AG08395 (cell line): Measurements from ENCODE around the gene S100A14.
"Not testable (repeated sequence)": the region's sequence is repeated elsewhere in the genome, so short reads cannot be mapped to it uniquely, and the experiment has no call there.

ENCODE experiments used
- DNase-seq: peaks from one replicate; pipeline ENCODE4 v3.0.0; 2012; ENCODE audit warnings: mixed read lengths, low spot score

The S100A14 gene

DNA sequence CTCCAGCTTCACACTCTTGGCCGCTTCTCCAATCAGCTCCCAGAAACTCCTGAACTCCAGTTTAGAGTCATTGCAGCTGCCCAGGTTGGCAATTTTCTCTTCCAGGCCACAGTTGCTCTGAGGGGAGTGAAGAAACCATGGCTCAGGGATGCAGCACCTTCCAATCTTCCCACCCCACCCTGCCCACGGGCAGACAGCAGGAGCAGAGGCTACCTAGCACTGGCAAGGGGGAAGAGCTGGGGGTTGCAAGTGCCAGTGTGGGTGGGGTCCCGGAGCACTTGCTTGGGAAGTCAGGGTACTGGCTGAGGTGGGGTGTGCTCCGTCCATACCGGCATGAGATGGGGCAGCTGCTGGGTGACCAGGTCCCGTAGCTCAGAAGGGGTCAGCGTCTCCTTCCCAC is 1.2 kb downstream of the S100A14 start:
- no peak for DNase-seq

DNA sequence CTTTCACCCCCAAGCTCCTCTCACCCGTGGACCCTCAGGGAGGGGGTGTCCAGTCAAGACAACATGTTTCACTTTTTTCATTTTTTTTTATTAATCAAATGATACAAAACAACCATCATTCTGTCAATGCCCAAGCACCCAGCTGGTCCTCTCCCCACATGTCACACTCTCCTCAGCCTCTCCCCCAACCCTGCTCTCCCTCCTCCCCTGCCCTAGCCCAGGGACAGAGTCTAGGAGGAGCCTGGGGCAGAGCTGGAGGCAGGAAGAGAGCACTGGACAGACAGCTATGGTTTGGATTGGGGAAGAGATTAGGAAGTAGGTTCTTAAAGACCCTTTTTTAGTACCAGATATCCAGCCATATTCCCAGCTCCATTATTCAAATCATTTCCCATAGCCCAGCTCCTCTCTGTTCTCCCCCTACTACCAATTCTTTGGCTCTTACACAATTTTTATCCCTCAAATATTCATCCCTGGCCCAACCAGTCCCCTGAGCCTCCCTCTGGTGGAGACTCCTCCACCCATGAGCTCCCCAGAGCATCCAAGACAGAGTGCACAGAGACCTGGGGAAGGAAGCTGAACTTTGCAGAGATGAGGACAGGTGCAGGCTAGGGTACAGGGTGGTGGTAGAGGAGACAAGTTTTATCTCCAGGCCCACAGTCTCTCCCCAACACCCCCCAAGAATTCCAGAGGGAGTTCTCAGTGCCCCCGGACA is 1.8 kb downstream of the S100A14 start:
- DNase-seq: peak; percentile 30

DNA sequence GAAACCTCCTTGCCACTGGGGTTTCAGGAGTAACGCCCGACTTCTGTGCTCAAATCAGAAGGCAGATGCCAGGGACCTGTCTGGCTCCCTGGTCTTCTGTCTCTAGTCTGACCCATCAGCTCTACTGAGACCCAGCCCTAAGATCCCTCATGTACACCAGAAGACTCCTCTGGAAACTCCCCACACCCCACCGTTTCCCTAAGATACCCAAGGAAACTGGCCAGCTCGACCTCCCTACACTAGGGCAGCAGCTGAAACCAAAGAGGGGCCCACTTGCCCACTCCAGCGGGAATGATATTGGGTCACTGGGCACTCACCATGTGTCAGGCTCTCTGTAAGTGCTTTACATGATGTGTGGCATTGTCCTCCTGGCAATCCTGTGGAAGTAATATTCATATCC is 2.7 kb downstream of the S100A14 start:
- DNase-seq: no peak

DNA sequence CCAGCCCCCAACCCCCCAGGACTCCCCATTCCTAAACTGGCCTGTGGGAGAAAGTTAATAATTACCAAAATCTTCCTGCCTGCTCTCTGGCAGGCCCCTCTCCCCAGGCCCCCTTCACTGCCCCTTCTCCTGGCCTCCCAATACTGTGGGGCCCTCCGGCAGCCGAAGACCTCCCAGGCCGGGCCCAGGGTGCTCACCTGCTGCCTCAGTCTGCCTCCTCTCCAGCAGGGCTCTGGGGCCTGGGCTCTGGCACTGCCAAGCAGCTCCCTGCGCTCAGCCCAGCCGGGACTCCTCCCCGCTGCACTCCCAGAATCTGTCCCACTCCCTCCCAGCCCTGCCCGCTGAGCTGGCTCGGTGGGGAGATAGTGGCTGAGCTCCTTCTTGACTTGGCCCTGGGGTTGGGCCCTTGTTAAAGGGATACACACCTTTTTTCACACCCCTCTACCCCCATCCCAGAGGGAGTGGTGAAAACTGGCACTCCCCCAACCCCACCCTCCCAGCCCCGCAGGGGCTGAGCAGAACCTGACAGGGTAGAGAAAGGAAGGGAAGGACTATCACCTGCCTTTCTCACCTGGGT is 3.3 kb downstream of the S100A14 start, which contains the start of gene S100A16:
Gene S100A16, minus strand, starts transcription at position 383 of the 577 bp plus-strand sequence. CDS start 4,986 bp downstream, outside the sequence.
- peak; percentile 90 for DNase-seq

DNA sequence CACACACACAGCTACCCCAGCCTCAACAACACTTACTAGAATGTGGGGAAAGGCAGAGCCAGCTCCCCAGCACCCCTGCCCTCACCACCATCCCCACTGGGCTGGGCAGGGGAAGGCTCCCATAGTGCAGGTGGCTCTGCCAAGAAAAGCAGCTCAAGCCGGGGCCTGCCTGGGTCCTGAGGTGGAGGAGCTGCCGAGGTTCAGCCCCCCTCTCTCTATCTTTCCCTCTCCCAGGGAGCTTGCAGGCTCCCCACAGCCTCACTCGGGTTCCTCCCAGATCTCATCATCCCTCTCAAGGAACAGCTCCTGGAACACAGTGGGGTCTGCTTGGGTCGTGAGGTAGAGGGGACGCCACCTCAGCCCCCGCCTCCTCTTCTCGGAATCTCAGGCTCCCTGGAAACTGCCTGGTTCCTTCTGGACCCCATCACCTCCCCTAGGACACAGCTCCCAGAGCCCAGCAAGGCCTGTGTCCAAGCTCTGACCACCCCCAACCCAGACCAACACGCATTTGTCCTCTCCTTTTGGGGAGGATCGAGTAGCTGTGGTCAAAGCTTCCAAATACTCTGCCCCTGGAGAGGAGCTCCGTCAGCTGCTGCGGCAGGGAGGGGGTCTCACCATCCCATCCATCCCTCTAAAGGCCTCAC is 3.9 kb downstream of the S100A14 start:
- no peak for DNase-seq

DNA sequence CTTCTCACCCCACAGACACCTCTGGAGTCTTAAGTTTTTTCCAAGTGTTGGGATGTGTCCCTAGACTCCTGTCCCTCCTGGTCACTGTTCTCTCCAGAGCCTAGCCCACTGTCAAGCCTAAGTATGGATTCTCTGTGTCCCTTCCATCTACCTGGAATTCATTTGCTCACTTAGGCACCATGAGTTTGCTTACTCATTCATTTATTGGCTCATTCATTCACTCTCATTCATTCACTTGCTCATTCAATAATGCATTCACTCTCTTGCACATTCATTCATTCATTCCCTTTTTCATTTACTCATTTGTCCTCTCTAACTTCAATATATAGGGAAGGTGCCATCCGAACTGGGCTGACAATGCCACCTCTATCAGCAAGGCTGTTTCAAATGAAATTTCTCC is 4.8 kb downstream of the S100A14 start:
- DNase-seq: no peak

DNA sequence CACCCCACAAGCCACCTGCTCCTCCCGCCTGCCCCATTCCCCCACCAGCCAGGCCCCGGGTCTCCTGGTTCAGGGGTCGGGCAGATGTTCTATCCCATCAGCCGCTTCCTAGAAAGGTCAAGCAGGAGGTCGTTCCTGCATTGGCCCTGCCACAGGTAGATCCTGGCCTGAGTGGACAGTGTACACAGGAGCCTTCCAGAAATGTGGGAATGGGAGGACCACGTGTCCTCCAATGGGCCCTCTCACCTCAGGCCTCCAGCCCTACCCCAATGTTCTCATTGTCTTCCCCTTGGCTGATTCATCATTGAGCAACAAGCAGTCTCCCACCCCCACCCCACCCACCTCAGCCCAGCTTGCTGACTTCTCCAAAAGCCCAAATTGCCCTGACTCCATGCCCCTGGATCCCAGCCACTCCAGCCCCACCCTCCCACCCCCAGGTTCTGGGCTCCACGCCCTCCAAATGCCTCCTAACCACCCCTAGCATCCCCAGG is 5.3 kb downstream of the S100A14 start:
- DNase-seq: peak; percentile 36

DNA sequence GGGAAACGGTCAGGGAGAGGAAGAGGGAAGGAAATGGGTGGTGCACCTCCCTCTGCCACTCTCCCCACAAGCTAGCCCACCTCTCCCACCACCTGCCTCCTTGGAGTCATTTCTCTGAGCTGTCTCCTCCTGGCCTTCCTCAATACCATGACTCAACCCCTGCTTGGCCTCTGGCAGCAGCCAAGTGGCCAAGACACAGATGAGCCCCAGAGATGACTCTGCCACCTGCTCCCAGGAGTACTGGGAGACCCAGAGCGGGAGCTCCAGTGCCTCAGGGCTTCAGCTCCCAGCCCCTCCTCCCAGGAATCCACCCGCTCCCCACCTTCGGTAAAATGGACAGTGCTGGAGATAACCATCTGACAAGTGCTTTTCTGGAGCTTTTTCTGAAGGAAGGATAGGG is 5.8 kb downstream of the S100A14 start:
- DNase-seq: peak; percentile 28

DNA sequence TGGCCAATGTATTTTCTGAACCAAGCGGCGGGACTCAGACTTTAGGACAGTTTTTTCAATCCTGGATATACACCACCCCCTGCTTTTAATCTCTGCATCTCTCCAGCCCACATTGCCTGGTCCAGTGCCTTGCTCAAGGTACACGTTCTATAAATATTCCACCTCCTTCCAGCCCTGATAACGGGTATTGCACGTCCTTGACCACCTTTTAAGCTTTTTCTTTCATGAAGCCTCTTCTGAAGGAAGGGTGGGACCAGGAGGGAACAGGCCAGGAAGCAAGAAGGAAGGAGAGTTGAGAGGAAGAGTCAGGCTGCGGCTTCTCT is 6.6 kb downstream of the S100A14 start:
- DNase-seq: no peak

DNA sequence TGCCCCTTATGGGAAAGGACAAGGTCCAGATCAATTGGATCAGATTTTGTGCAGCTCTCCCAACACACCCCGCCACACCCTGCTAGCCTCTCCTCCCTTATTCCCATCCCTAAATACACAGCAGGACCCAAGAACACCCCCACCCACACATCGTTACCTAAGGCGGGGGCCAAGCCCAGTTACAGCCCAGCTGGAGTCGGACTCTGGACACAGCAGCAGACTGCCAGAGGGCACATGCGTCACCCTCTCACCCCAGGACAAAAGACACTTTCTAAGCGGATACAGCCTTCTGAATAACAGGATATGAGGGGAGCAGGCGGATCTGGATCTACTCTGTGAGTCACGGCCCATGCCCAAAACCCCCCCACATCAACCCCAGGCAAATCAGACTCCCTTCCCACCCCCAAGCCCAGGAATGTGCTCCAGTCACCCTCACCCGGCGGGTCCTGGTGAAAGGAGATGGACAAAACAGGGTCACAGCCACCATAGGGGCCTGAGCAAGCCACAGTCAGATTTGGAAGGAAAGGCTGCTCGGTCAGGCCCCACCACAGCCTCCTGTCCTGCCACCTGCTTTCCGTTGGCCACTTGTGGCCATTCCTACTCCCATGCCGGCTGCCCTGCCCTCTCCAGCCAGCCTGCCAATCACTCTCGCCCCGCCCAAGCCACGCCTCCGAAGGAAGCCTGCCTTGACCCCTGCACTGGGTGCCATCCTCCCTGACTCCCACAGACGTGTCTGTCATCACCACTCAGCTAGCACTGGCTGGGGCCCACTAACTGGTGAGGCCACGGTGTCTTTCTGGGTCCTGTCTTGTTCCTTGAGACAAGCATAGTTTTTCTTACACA is 7.2 kb downstream of the S100A14 start:
- peak; percentile 89 for DNase-seq

DNA sequence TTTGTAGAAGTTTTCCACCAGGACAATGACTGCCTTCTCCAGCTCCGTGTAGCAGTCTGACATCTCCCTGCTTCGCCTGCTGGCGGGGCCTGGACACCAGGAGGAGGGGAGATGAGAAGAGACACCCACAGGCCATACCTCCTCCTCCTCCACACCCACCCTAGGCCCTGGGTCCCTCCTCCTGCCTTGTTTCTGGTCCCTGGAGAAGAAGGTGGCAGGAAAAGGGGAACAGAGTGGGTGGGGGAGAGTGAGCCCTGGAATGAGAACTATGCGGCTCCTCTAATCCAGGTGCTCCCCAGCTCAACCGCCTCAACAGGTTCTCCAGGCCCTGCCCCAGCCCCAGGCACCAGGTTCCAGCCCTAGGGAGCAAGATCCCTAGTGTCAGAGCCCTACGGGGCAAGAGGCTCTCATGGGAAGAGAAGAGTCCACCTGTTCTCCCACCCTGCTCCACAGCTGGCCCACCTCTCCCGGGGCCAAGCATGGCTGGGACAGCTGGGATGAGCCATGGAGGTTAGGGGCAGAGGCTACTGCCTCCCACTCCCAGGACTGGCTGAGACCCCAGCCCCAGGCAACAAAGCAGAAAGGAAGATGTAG is 7.9 kb downstream of the S100A14 start:
- no peak for DNase-seq

DNA sequence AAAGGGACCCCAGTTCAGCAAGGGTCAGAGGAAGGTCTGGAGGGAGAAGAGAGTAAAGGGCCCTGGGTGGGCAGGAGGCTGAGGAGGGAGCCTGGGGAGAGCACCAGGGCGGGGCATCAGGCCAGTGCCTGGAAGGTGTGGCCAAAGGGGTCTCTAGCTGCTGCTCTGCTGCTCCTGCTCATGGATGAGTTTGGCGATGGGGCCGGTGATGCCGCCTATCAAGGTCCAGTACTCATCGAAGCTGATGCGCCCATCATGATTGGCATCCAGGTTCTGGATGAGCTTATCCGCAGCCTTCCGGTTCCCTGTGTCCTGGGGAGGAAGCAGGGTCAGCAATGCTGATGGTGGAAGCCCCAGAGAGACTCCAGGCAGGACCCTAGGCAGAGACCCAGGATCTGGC is 8.7 kb downstream of the S100A14 start:
- no peak for DNase-seq

DNA sequence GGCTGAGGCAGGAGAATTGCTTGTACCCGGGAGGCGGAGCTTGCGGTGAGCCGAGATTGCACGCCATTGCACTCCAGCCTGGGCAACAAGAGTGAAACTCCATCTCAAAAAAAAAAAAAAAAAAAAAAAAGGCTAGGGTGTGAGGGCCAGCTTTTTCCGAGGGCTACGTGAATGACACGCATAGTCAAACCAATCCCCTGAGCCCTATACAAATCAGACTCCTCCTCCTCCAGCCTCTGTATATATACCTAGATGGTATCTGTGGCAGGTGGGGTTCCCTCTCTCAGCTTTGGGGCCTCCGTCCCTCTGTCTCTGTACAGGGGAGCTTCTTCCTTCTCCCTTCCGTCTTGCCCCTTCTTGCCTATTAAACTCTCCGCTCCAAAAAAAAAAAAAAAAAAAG is 9.9 kb downstream of the S100A14 start:
- DNase-seq: no peak

DNA sequence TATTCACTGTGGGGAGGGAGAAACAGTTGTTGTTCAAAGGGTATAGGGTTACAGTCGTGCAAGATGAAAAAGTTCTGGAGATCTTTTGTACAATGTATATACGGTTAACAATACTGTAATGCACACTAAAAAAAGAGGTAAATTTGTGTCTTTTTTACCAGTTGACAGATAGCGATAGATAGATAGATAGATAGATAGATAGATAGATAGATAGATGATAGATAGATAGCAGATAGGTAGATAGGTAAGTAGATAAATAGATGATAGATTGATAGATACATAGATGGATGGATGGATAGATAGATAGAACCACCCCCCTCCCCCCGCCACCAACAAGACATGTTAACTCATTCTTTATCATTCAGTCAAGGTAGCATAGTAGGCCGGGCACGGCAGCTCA is 13.4 kb downstream of the S100A14 start:
- DNase-seq: no peak

DNA sequence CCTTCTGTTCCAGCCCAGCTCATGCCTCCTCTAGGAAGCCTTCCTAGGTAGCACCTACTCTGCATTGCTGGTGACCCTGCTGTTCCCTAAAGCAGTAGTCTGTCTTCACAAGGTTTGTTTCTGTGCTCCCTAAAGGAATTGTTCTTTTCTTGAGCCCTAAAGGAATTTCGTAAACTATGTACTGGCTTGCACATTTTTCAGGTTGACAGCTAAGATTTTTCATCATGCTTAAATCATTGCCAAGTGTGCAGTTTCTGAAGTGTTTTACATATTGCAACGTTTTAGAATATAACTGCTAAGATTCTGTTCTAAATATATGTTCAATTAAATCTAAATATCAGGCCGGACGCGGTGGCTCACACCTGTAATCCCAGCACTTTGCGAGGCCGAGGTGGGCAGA is 16.3 kb downstream of the S100A14 start:
- no peak for DNase-seq

DNA sequence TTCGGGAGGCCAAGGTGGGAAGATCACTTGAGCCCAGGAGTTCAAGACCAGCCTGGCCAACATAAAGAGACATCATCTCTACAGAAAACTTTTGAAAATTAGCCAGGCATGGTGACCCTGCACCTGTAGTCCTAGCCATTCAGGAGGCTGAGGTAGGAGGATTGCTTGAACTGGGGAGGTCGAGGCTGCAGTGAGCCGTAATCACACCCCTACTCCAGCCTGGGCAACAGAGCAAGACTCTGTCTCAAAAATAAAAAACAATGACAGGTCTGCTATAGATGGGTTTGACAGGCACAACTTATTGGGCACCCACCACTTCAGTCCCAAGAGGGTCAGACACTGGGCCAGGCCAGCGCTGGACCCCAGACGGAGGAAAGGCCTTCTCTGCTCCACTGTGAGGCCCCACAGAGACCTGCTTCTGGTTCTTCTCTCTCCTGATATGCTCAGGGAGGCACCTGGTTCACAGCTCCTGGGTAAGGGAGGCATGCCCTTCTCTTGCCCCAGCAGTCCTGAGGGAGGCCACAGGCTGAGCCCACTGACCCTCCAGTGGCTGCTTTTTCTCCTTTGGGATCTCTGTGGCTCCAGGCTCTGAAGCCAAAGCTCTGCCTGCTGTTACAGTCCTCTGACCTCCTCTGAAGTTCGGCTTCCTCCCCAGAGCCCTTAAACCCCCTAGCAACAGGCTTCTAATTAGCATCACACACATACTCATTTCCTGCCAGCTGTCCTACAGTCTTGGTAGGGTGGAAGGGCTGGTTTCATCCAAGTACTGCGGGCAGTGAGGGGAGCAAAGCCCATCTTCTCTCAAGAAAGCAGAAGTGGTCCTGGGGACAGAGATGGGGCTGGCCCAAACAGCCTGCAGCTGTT is 17.6 kb downstream of the S100A14 start:
- DNase-seq: peak; percentile 76

DNA sequence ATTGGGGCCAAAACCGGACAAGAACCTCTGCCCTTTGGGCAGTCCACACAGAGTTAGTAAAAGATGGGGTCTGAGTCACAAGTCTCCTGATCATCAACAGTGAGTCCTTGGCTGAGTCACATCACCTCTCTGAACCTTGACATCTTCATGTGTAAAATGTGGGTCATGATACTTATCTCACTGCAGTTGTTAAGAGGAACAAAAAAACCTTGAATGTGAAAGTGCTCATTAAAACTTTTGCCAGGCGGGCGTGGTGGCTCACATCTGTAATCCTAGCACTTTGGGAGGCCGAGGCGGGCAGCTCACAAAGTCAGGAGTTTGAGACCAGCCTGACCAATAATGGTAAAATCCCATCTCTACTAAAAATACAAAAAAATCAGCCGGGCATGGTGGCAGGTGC is 18.9 kb downstream of the S100A14 start:
- DNase-seq: peak; percentile 58

DNA sequence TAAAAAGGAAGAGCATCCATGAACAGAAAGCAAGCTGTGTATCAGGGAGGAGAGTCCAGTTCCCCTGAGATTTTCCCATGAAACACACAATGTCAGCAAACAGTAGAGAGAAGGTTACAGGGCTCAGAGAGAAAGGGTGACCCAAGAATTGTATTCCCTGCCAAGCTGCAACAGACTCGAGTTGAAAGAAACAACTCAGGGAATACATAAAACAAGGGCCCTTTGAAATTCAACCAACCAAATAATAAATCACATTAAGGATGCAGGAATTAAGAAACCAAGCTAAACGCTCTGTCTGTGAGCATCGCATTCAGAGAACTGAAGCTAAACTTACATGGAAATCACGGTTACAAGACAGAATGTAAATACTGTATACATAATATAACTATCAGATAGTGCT is 23.4 kb downstream of the S100A14 start:
- DNase-seq: no peak

DNA sequence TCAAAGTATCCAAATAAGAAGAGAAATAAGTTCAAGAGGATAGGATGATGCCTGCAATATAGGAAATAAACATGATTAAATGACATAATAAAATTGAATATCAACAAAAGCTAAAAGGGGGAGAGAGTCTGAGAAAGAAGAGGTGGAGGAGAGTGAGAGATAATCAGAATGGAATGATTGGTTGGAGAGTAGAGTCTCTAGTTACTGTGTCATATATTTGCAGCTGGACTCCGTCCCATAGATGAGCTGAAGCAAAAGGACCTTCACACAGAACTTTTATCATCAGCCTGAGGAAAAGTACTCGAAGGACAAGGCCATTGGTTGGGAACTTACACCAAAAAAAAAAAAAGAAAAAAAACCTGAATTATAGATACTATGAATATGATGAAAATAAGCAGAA is 27.6 kb downstream of the S100A14 start:
- no peak for DNase-seq

DNA sequence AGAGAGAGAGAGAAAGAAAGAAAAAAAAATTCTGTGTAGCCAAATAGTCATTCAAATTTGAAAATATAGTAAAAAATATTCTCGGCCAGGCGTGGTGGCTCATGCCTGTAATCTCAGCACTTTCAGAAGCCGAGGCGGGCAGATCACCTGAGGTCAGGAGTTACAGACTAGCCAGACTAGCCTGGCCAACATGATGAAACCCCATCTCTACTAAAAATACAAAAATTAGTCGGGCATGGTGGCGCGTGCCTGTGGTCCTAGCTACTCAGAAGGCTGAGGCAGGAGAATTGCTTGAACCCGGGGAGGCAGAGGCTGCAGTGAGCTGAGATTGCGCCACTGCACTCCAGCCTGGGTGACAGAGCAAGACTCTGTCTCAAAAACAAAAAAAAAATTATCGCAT is 28.1 kb downstream of the S100A14 start:
- not testable (repeated sequence) for DNase-seq

DNA sequence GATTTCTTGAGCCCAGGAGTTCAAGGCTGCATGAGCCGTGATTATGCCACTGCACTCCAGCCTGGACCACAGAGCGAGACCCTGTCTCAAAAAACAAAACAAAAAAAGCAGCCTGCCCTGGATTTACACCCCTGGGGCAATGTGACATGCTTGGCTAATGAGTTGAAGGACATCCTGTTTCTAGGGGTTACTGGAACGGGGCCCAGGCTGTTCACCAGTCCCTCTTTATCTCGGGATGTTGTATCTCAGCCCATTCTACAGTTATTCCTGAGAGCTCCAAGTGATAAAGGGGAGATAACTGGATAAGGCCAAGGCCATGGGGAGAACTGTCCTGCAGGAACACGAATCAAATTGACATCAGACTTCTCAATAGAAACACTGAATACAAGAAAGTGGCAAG is 28.8 kb downstream of the S100A14 start:
- DNase-seq: no peak
